GM12873 (cell line): Measurements from ENCODE around the gene GNAT1.
A peak's percentile ranks its signal among the peaks of the same experiment; 100 is the strongest.

Experiments used
- CTCF ChIP-seq: IDR thresholded peaks from 2 replicates; pipeline ENCODE4 v1.5.1; 2012; ENCODE audit warnings: low read depth, mild to moderate bottlenecking, moderate library complexity, low read length, control low read depth; ENCODE audit not compliant: insufficient read depth; ENCODE audit errors: missing control alignments

The GNAT1 gene

GRCh38 chr3:50243543-50243895 lies 52.1 kb downstream of the GNAT1 start:
- TF ChIP-seq CTCF = no peak

GRCh38 chr3:50245251-50245745 lies 53.9 kb downstream of the GNAT1 start:
- TF ChIP-seq CTCF = no peak

- peak; percentile 97 for TF ChIP-seq CTCF
These were observed 54.6 kb downstream of the GNAT1 start for GRCh38 chr3:50245831-50246516.

- no peak for TF ChIP-seq CTCF
These were observed 55.1 kb downstream of the GNAT1 start for GRCh38 chr3:50246517-50246954.
